HG03378 (cell line): ENCODE data around the gene DDX53.

Experiments
- ATAC-seq: cut with Tn5 transposase; IDR thresholded peaks from one replicate; pipeline ENCODE4 v1.9.1; 2021; ENCODE audit warnings: mild to moderate bottlenecking, moderate library complexity; ENCODE audit not compliant: unreplicated experiment

DDX53 gene

GRCh38 chrX:22999696-23000223 lies at the start of gene DDX53:
TSS of gene DDX53 (plus strand) at chrX:22999960. CDS start at chrX:23000058, 98 bp downstream.
- ATAC-seq: no peak

GRCh38 chrX:22950269-22951266 lies 49.2 kb upstream of the DDX53 start:
- ATAC-seq: peak; percentile 66

DNA sequence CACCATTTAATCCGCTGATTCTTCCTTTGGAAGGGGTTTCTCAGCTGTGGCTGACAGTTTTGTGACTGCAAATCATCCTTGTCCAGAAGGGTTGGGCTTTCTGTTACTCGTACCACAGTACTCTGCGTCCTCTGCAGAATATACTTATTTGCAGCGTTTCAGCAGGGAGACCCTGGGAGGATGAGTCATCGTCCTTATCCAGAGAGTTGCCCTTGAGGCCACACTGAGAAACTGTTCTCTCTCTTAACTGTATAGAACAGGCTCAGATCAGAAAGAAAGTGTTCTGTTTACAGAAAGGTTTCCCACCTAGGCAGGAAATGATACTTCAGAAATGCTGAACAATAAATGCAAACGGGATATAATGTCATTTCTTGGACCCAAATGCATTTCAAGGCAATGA lies 47.8 kb upstream of the DDX53 start:
- no peak for ATAC-seq

DNA sequence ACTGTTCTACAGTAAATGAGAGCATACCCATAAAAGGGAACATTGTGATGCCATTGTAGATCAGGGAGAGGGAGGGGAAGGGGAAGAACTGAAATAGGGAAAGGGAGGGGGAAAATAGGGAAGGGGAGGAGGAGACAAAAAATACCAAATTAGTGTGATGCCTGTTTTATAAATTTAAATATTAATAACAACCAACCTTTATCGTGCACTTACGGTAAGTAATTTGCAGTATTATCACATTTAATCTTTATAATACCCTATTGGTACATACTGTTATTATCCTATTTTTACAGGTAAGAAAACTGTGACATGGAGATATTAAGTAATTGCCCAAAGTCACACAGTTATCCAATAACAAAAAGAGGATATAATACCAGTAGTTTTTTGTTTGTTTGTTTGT lies 41.5 kb upstream of the DDX53 start:
- no peak for ATAC-seq

DNA sequence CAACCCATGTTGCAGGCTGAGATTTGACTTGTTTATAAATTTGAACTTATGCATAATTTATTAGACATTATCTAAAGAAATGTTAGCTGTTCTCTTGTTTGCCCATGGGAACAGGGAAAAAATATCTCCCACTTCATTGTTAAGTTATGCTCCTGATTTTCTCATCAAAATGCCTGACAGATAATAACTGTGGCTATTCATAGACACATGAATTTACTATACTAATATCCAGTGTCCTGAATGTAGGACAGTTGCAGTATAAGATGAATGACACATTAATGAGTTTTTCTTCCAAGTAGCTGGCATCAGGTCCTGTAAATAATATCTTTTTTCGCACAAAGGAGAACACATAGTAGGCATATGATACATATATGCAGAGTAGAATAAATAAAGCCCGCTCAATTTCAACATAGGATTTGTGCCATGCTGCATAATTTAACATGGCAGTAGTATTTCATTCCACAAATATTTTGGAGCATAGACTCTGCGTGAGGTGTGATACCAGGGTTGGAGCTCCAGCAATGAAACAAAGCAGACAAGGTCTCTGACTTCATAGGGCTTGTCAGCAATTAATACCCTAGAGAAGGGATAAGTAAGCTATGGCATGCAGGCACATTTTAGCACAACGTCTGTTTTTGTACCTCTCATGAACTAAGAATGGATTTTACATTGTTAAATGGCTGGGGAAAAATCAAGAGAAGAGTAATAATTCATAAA lies 40.4 kb upstream of the DDX53 start:
- ATAC-seq: no peak

GRCh38 chrX:22963196-22963595 lies 36.6 kb upstream of the DDX53 start:
- ATAC-seq: no peak

DNA sequence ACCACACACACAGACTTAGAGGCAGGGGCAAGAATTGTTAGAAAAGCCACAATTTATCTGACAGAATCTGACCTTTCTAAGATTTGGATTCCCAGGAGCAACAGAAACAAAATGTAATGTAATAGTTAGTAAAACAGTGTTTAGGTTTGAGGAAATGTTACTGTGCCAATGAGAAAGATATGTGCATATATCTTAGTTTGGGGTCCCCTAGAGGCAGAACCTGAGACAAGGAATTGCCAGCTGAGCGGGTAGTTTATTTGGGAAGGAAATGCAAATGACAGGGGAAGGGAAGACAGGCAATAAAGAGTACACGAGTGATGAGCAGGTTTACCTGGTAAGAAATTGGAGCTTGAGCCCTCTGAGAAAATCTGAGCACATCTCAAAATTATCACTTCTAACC lies 31.3 kb upstream of the DDX53 start:
- no peak for ATAC-seq

- no peak for ATAC-seq
Observed at GRCh38 chrX:22969411-22969810, 30.3 kb upstream of the DDX53 start.

GRCh38 chrX:22970861-22971260 lies 28.9 kb upstream of the DDX53 start:
- ATAC-seq: no peak

- no peak for ATAC-seq
Observed at GRCh38 chrX:22974616-22975015, 25.1 kb upstream of the DDX53 start.

GRCh38 chrX:22975786-22976185 lies 24.0 kb upstream of the DDX53 start:
- ATAC-seq: no peak

GRCh38 chrX:22985958-22986357 lies 13.8 kb upstream of the DDX53 start:
- ATAC-seq: no peak

DNA sequence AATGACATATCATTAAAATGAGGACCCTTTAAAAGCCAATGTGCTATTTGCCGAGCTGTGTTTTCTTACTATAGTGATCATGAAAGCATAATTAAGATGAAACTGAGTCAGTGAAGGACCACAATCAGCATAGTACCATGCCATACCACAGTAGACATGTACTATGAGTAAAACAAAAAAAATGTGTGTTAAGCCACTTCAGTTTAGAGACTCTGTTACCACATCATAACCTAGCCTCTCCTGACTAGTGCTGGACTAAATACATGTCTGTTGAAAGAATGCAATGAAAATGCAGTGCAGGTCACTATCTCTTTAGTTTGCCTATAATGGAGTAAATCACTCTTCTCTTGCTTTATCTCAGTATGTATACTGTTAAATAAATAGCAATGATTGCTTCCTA lies 12.3 kb upstream of the DDX53 start:
- no peak for ATAC-seq

DNA sequence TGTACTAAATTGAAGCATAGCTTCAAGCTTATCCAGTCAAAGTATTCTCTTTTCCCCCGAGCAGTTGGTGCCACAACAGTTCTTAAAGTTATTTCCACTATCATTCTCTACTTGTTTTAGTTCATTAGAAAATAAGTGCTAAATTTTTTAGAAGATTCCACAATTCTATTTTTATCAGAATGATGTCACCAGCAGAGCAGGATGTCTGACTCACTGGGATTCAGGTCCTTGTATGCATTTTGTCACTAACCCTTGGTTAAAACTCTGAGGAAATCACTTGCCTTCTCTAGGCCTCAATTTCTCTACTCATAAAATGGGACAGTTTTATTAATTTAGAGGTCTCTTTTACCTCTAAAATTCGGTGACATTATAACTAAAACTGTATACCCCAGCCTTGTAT lies 3.4 kb downstream of the DDX53 start:
- no peak for ATAC-seq

DNA sequence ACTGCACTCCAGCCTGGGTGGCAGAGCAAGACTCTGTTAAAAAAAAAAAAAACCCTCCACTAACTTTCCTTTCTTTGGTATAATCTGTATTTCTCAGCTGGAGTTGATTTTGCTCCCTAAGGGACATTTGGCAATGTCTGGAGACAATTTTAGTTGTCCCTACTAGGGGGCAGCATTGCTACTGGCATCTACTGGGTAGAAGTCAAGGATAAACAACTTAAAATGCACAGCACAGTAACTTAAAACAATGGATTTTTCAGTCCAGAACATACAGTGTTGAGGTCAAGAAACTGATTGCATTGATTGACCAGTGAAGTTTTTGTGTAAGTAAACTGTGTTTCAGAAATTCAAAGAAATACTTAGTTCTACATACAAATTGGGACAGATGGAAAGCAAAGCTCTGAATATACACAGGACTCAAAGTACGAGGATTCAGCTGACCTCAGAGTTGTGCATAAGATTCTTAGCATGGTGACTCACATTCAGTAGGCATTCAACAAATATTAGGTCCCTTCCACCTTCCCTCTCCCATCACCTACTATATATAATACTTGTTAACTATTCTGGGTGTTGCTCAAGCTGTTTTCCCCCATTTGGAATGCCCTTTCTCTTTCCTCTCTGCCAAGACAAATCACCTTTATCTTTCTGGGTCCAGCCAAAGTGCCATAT lies 8.8 kb downstream of the DDX53 start:
- ATAC-seq: no peak

GRCh38 chrX:23012162-23012561 lies 12.4 kb downstream of the DDX53 start:
- no peak for ATAC-seq

- ATAC-seq: no peak
Observed at GRCh38 chrX:23012636-23013035, 12.9 kb downstream of the DDX53 start.

DNA sequence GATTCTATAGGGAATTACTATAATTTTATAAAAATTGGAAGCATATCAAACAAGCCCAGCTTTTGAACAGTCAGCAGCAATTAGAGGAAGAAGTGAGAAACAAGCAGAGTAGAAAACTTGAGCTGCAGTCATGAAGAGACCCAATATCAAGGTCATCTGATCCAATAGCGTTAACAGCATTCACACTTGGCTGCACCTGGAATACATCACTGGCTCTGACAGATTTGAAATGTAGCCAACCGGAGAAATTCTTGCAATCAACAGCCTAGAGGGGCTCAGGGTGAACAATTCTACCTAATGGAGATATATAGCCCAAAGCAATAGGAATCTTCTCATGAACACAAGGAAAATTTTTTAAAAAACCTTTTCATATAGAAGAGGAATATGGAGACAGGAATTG lies 13.6 kb downstream of the DDX53 start:
- ATAC-seq: no peak

GRCh38 chrX:23031600-23031999 lies 31.8 kb downstream of the DDX53 start:
- no peak for ATAC-seq

DNA sequence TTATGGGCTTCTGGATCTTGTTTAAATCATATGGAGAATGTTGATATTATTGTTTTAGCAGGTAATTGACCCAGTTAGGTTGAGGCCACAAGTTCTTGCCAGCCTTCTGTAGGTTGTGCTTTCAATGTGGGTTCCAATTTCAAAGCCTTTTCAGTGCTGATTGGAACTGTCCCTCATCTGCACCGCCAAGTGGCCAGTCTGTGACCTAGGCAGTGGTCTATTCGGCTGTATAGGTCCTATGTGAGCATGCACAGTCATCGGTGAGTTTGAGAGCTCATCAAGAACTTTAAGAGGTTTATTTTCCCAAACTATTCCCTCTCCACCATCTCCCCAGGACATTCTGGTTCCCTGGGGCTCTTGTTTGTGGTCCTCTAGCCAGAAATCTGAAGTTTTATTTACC lies 35.7 kb downstream of the DDX53 start:
- ATAC-seq: no peak

DNA sequence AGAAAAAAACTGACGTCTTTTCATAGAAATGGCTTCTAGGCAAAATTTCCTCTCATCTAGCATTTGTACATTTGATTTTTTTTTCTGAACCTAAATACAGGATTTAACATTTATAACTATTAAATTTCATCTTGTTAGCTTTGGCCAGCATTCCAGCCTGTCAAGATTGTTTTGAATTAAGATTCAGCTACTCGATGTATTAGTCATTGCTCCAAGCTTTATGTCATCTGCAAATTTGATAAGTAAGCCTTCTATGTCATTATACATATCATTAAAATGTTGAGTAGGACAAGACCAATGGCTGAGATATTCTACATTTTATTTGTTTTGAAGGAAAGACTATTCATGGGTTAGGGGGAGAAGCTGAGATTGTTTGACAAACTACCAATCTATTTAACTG lies 46.7 kb downstream of the DDX53 start:
- no peak for ATAC-seq
